NCI-H524 (cell line): ENCODE measurements around the gene FBXW7.

ENCODE experiments used
- DNase-seq, 2 experiments: peaks; one replicate each; lab custom pipeline; 2025; lab: John Stamatoyannopoulos, UW

The FBXW7 gene

GRCh38 chr4:152430507-152430906 lies 105.4 kb downstream of the FBXW7 start:
- no peak for DNase-seq

- no peak for DNase-seq
These were observed 107.9 kb downstream of the FBXW7 start for GRCh38 chr4:152427981-152428380.

GRCh38 chr4:152424977-152425376 lies 110.9 kb downstream of the FBXW7 start:
- DNase-seq: no peak

GRCh38 chr4:152424396-152424795 lies 111.5 kb downstream of the FBXW7 start:
- no peak for DNase-seq

GRCh38 chr4:152422817-152423320 lies 113.0 kb downstream of the FBXW7 start:
- no peak for DNase-seq

GRCh38 chr4:152421576-152421975 lies 114.3 kb downstream of the FBXW7 start:
- DNase-seq: no peak

- no peak for DNase-seq
These were observed 116.1 kb downstream of the FBXW7 start for GRCh38 chr4:152419809-152420208.

GRCh38 chr4:152417673-152418072 lies 118.2 kb downstream of the FBXW7 start:
- no peak for DNase-seq

- DNase-seq: no peak
These were observed 119.9 kb downstream of the FBXW7 start for GRCh38 chr4:152415980-152416379.

- peak; percentile 2 to 29 for DNase-seq
These were observed 127.2 kb downstream of the FBXW7 start for GRCh38 chr4:152408514-152409327.

- no peak for DNase-seq
These were observed 134.5 kb downstream of the FBXW7 start for GRCh38 chr4:152401424-152401823.

GRCh38 chr4:152399246-152399645 lies 136.6 kb downstream of the FBXW7 start:
- no peak for DNase-seq

- peak in 1 of 2 experiments; percentile 3 for DNase-seq
These were observed 137.8 kb downstream of the FBXW7 start for GRCh38 chr4:152398060-152398459.

GRCh38 chr4:152394791-152395190 lies 141.1 kb downstream of the FBXW7 start:
- no peak for DNase-seq

- no peak for DNase-seq
These were observed 143.8 kb downstream of the FBXW7 start for GRCh38 chr4:152392079-152392478.

- DNase-seq: no peak
These were observed 145.7 kb downstream of the FBXW7 start for GRCh38 chr4:152390216-152390615.

- DNase-seq: no peak
These were observed 146.5 kb downstream of the FBXW7 start for GRCh38 chr4:152389359-152389758.

- DNase-seq: no peak
These were observed 150.3 kb downstream of the FBXW7 start for GRCh38 chr4:152385551-152385950.

GRCh38 chr4:152382057-152382785 lies 153.7 kb downstream of the FBXW7 start:
- no peak for DNase-seq

GRCh38 chr4:152380919-152381318 lies 155.0 kb downstream of the FBXW7 start:
- no peak for DNase-seq

GRCh38 chr4:152380185-152380584 lies 155.7 kb downstream of the FBXW7 start:
- no peak for DNase-seq

- DNase-seq: no peak
These were observed 161.1 kb downstream of the FBXW7 start for GRCh38 chr4:152374606-152375285.

GRCh38 chr4:152374153-152374552 lies 161.7 kb downstream of the FBXW7 start:
- DNase-seq: no peak
